Measurements from ENCODE around the gene CELF6. TPM values are rescaled to one million over a fixed set of nuclear protein-coding genes. Genes with fewer than 3 reads are reported as not detected.

The CELF6 gene
- 0.68 and 0.91 TPM in 2 replicates for total RNA-seq

DNA sequence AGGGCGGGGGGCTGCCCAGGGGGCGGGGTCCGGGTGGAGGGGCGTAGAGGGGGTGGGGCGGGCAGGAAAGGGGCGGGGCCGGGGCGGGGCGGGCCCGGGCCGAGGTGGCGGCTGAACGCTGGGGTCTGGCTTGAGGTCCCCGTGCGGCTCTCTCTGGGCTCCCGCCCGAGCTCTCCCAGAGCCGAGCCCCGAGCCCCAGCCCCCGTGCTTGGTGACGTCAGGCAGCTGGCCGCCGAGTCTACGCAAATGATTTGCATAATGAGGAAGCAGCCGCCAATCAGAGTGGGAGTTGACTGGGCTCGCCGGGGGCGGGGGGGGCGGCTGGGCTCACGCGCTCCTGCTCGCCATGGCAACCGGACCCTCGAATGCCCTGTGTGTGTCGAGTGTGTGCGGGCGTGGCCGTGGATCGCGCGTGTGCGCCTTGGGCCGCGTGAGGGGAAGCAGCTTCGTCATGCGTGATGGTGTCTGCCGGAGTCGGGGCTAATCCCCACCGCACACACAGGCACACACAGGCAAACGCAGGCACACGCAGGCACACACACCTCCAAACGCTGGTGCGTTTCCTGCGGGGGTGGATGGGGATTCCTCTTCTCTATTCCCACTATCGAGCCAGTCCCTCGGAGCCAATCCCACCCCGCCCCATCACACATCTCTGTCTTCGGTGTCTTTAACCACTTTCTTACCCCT, at the start of gene CELF6:
Gene CELF6 (minus strand): TSS at position 173 of the 687 bp plus-strand sequence. CDS start 283 bp downstream, outside the sequence.
- intact Hi-C loops (cut with micrococcal nuclease) = loop anchor here (1.0 to 5.0 kb wide), 3 partner anchors 48 to 367 kb away; partner anchors contain the start of genes BBS4, HIGD2B and PARP6

DNA sequence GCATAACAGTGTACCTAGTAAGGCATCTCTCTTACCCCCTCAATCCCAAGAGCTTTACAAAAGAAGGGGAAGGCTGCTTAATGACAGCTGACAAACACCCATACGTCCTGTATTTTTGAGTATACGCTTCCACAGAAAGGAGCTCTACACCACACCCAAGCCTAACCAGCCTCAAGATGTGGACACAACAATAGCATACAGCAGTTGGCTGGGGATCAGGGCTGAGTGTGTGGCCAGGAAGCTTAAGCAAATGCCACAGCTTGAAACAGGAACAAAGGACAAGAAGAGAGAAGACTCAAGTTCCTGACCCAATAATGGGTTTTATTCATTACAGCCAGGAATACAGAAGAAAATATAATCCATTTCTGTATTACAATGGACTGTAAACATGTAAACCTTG, 48.9 kb upstream of the CELF6 start:
- intact Hi-C loops (cut with micrococcal nuclease) = no loop called here

DNA sequence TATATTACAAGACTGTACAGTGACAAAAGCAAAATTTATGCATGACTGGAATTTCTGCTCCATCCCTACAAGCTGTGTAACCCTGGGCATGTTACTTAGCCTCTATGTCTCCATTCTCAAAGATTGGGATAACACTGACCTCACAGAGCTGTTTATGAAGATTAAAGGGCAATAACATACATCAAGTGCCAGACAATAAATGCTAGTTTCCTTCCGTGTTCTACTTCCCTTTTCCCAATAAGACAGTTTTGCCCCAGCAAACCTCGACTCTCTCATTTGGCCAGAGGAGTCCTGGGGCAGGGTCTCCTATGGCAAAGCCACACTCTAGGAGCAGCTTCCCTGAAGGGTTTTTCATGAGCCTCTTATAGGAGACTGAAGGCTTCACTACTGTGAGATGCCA, 48.4 kb upstream of the CELF6 start:
- intact Hi-C loops (cut with micrococcal nuclease) = no loop called here

GRCh38 chr15:72365844-72366243, 45.9 kb upstream of the CELF6 start:
- intact Hi-C loops (cut with micrococcal nuclease) = no loop called here

DNA sequence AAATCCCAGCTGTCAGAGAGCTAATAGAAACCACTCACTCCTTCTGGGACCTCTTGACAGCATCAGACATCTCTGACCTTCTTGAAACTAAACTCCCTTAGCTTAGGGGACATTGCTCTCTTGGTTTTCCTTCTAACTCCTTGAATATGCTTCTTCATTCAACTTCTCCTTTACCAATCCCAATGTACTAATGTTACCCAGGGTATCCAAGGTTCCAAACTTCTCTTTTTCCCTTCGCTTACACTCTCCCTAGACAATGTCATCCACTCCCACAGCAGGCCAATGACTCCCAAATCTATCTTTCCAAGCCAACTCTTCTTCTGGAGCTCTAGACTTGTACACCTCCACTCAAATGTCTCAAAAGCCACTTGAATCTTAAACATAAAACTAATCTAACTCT, 41.2 kb upstream of the CELF6 start:
- intact Hi-C loops (cut with micrococcal nuclease) = no loop called here

DNA sequence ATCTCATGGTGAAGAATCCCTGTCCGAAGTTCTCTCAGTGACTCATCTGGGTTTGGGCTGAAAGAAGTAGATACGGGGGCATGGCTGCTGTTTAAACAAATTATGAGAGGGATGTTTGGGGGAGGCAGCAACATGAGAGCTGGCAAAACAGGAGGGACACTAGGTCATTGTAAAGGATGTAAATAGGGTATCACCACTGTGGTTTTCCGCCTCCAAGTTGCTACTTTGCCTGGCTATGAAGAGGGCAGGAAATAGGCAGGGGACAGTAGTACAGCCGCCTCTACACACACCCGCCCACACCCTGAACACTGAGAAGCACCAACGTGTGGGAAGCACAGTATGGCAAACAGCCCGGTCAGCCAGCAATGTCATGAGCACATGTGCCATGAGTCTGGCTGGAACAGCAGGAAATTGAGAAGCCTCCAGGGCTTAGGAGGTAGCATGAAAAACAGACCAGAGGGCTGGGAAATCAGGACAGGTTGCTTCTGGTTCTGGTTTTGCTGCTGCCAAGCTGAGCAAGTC, 38.8 kb upstream of the CELF6 start:
- intact Hi-C loops (cut with micrococcal nuclease) = no loop called here

DNA sequence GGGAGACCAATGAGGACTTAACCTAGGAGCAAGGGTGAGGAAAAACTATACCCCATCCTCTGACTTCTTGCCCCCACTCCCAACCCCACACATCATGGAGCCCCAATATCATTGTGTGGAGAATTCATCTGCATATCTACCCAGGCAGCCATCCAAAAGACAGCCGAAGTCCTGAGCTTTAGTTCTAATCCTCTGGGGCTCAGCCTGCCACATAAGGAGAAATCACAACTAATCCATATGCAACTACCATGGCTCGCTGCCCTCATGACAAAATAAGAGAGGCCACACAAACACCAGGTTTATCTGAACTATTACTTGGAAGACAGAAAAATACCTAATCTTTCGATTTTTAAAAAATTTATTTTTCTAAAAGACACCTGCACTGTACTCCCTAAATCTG, 38.2 kb upstream of the CELF6 start:
- intact Hi-C loops (cut with micrococcal nuclease) = no loop called here

DNA sequence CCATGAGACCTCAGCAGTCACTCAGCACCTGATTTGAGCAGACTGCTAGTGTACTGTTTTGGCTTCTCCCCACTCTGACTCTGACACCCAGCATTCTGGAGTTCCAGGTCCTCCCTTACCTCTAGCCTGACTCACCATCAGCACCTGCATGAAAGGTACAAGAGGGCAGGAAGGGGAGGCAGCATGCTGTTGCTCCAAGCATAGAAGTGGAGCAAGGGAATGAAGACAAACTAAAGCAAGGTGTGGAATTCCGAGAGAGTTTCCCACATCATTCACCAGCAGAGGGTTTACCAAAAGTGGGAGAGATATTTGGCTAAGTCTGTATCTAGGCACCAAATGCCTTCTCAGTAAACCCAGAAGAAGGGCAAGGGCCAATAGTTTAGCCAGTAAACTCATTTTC, 34.5 kb upstream of the CELF6 start:
- intact Hi-C loops (cut with micrococcal nuclease) = no loop called here

DNA sequence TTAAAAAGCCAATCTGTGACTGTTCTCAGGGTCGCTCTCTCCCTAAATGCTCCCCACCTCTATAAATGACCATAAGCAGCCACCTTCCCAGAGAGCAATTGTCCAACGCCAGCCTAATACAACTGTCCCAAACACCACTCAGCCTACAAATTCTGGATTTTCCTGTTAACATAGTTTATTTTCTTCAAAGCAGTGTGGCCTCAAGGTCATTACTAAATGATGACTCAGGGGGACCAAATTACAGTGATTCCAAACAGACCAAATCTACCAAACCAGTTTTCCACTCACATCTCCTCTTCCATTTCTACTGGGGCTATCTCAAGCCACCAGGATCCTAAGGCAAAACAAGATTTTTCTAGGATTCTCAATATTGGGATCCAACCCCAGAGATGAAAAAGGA, 33.3 kb upstream of the CELF6 start:
- intact Hi-C loops (cut with micrococcal nuclease) = no loop called here

- intact Hi-C loops (cut with micrococcal nuclease) = no loop called here
Measured at GRCh38 chr15:72345806-72346205, 25.8 kb upstream of the CELF6 start.

DNA sequence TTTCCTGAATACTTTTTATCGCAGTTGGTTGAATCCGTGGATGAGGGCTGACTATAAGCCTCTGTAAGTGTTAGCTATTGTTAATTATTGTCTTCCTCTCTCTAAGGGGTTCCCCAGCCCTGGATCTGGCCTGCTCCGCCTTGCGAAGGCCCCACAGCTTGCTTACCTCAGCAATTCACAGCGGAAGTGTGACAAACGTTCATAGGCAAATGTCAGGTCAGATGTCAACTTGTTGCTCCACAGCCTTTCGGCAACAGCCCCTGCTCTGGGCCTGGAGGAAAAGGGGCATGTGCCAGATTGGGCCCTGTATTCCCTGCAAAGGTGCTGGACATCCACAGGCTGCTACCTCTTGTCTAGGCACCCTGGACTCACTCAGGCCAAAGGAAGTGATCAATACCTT, 25.3 kb upstream of the CELF6 start:
- intact Hi-C loops (cut with micrococcal nuclease) = no loop called here

DNA sequence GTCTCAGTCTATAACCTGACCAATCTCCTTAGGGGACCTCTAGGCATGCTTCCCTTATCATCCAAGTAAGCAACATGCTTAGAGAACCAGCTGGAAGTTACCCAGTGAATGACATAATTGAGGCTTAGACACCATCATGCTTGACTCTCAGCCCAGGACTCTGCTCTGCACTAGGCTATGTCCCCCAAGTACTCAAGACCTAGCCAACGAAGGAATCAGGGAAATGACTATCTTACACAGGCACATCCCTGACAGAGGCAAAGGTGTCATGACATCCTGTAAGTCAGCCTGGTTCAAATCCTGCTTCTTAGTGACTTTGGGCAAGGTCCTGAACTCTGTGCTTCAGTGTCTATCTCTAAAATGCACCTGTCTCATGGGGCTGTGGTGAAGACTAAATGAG, 24.6 kb upstream of the CELF6 start:
- intact Hi-C loops (cut with micrococcal nuclease) = no loop called here

DNA sequence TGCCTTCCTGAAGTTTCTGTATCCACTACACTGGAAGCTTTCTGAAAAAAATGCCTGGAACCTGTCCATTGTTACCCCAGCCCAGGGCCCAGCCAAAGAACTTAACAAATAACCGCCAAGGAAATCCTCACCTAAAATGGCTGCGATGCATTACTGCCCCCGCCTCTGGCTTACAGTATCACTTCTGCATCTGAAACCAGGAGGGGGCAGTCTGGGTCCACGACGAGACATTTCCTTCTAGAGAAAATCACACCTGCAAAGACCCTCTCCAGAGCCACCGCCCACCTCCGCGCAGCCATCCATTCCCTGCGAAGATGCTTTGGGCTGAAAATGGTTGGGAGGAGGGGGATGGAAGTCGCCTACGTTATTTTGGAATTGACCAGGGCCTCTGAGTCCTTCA, 22.4 kb upstream of the CELF6 start:
- intact Hi-C loops (cut with micrococcal nuclease) = no loop called here

- intact Hi-C loops (cut with micrococcal nuclease) = no loop called here
Measured at GRCh38 chr15:72341361-72341760, 21.4 kb upstream of the CELF6 start.

GRCh38 chr15:72340366-72340765, 20.4 kb upstream of the CELF6 start:
- intact Hi-C loops (cut with micrococcal nuclease) = no loop called here

DNA sequence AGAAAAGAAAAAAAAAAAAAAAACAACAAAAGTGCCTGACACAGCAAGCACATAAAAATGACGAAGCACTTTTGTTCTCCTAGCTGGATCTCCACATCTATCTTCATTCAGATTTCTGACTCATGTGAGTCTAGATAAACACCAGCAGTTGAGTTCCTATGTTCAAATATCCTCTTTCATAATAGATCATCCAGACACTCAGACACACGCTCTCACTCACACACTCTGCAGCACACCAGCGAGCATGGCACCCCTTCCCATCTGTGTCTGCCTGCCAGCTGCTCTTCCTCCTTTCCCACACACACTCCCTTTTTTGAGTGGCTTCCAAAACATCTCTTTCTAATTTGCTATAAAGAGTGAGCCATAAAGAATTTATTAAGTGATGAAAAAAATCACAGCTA, 19.8 kb upstream of the CELF6 start:
- intact Hi-C loops (cut with micrococcal nuclease) = no loop called here

- intact Hi-C loops (cut with micrococcal nuclease) = no loop called here
Measured at GRCh38 chr15:72338617-72339321, 18.8 kb upstream of the CELF6 start.

GRCh38 chr15:72338148-72338547, 18.2 kb upstream of the CELF6 start:
- intact Hi-C loops (cut with micrococcal nuclease) = no loop called here

GRCh38 chr15:72334842-72335241, 14.9 kb upstream of the CELF6 start:
- intact Hi-C loops (cut with micrococcal nuclease) = no loop called here

- intact Hi-C loops (cut with micrococcal nuclease) = no loop called here
Measured at GRCh38 chr15:72331021-72331420, 11.1 kb upstream of the CELF6 start.

DNA sequence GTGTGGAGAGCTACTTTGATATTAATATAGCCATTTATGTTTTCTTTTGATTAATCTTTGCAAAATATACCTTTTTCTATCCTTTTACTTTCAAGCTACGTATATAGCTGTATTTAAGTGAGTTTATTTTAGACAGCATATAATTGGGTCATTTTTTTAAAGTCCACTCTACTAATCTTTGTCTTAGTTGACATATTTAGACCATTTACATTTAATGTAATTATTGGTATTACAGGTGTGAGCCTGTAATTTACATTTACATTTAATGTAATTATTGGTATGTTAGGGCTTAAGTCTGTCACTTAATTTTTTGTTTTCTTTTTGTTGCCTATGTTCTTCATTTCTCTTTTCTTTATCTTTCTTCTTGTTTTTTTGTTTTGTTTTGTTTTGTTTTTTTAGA, 3.8 kb upstream of the CELF6 start:
- intact Hi-C loops (cut with micrococcal nuclease) = loop anchor here (5.0 kb wide), 1 partner anchor 364 kb away; the partner anchor contains the start of genes BBS4 and HIGD2B

DNA sequence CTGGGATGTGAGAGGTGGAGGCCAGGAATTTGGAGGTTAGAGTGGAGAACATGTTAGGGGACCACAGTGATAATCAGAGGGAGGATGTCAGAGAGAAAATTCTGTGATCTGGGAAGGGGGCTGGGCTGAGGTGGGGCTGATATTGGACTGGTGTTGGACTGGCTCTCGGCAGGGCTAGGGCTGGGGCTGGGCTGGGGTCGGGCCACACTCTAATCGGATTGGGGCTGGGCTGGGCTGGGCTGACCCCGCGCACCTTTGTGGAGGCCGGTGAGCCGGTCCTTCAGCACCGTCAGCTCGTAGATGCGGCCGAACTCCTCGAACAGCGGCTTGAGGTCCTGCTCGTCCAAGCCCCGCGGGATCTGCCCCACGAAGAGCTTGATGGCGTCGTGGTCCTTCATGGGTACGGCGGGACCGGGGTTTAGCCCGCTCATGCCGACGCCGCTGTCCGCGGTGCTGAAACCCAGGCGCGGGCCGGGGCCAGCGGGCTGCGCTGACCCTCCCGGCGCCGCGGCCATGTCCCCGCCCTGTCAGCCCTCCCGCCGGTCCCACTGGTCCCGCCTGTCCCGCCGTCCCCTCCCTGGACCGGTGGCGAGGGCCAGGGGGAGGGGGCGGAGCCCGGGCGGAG, 485 bp downstream of the CELF6 start:
- intact Hi-C loops (cut with micrococcal nuclease) = no loop called here

All from T-helper 2 cell treated with Interferon-gamma antibody and Interleukin-4, amounts not matched to agents 100 ng/mL and 5 ng/mL, for 36 hours (primary cell).